Measurements from ENCODE around the gene CLSTN2.

CLSTN2 gene

GRCh38 chr3:140453750-140454149 lies 518.8 kb downstream of the CLSTN2 start (continued):
- TF ChIP-seq, protein P1, sequence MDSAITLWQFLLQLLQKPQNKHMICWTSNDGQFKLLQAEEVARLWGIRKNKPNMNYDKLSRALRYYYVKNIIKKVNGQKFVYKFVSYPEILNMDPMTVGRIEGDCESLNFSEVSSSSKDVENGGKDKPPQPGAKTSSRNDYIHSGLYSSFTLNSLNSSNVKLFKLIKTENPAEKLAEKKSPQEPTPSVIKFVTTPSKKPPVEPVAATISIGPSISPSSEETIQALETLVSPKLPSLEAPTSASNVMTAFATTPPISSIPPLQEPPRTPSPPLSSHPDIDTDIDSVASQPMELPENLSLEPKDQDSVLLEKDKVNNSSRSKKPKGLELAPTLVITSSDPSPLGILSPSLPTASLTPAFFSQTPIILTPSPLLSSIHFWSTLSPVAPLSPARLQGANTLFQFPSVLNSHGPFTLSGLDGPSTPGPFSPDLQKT (IDR thresholded peaks at IDR 0.05; ENCODE audit: borderline replicate concordance, low read depth, low read length), result no peak
- TF ChIP-seq ZNF37A (tag by site-specific recombination; IDR thresholded peaks at IDR 0.05) (no peak), TCF7L2 (IDR thresholded peaks at IDR 0.05; ENCODE audit: borderline replicate concordance, low read depth, low read length) (no peak)

DNA sequence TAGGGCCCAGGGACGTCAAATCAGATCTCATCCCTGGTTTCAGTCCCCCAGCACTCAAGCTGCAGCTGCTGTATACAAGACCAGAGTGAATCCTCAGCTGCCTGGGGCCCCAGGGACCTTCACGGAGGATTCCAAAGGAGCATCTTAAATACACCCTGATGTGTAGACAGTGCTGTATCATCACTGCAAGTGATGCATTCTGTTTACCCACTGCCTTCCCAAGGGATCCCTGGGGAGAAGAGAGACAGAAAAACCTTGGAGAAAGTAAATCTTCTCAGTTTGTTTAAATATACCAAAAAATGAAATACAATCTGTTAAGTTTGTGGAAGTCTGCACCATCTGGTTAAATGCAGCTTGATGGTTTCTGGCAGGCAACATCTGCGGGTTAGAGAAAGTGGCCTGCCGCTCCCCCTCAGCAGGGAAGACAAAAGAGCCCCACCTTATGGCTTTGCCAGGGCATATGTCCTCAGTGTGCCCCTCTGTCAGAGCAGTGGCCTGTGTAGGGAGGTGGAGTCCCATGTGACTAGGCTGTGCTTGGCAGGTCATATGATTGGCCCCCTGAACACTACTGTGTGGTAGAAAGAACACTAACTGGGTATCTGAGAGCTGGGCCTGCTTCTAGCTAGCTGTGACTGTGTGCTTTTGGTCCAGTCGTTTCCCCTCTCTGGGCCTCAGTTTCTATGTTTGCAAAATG lies 520.7 kb downstream of the CLSTN2 start:
- CTCF ChIA-PET, result no interaction called here
- TF ChIP-seq ZNF19 (tag by site-specific recombination; IDR thresholded peaks at IDR 0.05; ENCODE audit: low read depth), result no peak
- TF ChIP-seq ZNF837 (tag by site-specific recombination; IDR thresholded peaks at IDR 0.05), result no peak
- no peaks in the 10 kb centered on the region for H3K9me3 ChIP-seq (ENCODE audit: control insufficient read depth, insufficient read depth, low read depth, low read length)
- H3K27ac ChIP-seq (ENCODE audit: extremely low read depth, low read depth, low read length), result no peak overlapping the region
- no peak overlapping the region for H3K4me3 ChIP-seq (ENCODE audit: low read depth, low read length)
- no peaks in the 10 kb centered on the region for H3K4me1 ChIP-seq (ENCODE audit: control insufficient read depth, insufficient read depth, low read length)
- H3K36me3 ChIP-seq (ENCODE audit: control insufficient read depth in 2 of 2, insufficient read depth in 1 of 2, low read length in 2 of 2), result no peaks in the 10 kb centered on the region
- POLR2A ChIA-PET, result no interaction called here

DNA sequence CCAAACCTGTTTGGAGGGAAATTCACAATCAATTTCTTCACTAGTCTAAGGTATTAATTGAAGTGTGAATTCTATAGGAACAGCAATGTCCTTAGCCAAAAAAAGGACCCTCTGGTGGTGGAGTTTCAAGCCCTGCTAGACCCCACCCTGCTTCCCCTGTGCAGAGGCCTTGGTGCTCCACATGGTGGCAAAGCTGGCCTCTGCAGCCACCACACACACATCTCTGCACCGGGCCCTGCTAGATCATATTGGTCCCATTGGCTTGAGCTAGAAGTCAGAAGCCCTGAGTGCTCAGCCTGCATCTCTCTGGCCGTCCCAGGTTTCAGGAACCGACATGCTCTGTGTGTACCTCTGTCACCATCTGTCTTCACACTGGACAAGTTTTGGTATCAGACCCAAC lies 522.0 kb downstream of the CLSTN2 start:
- POLR2A ChIA-PET, result no interaction called here
- Histone ChIP-seq H3K36me3 (ENCODE audit: control insufficient read depth in 2 of 2, insufficient read depth in 1 of 2, low read length in 2 of 2) (no peaks in the 10 kb centered on the region), H3K9me3 (ENCODE audit: control insufficient read depth, insufficient read depth, low read depth, low read length) (no peaks in the 10 kb centered on the region), H3K4me3 (ENCODE audit: low read depth, low read length) (no peak overlapping the region), H3K27ac (ENCODE audit: extremely low read depth, low read depth, low read length) (no peak overlapping the region), H3K4me1 (ENCODE audit: control insufficient read depth, insufficient read depth, low read length) (no peaks in the 10 kb centered on the region)
- no peak for TF ChIP-seq ZNF184 (tag by site-specific recombination; IDR thresholded peaks at IDR 0.05)
- TF ChIP-seq SCRT2 (tag by site-specific recombination; IDR thresholded peaks at IDR 0.05), result no peak
- no peak for TF ChIP-seq HOXD13 (CRISPR knock-in tag; IDR thresholded peaks at IDR 0.05; ENCODE audit: borderline replicate concordance)
- no peak for TF ChIP-seq ZNF530 (tag by site-specific recombination; IDR thresholded peaks at IDR 0.05; ENCODE audit: low read depth)
- TF ChIP-seq, protein P2, sequence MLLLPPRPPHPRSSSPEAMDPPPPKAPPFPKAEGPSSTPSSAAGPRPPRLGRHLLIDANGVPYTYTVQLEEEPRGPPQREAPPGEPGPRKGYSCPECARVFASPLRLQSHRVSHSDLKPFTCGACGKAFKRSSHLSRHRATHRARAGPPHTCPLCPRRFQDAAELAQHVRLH (tag by site-specific recombination; IDR thresholded peaks at IDR 0.05), result no peak
- CTCF ChIA-PET, result no interaction called here

GRCh38 chr3:140459462-140459861 lies 524.5 kb downstream of the CLSTN2 start:
- Histone ChIP-seq H3K4me3 (ENCODE audit: low read depth, low read length) (no peak overlapping the region), H3K27ac (ENCODE audit: extremely low read depth, low read depth, low read length) (no peak overlapping the region), H3K36me3 (ENCODE audit: control insufficient read depth in 2 of 2, insufficient read depth in 1 of 2, low read length in 2 of 2) (no peaks in the 10 kb centered on the region), H3K9me3 (ENCODE audit: control insufficient read depth, insufficient read depth, low read depth, low read length) (no peaks in the 10 kb centered on the region), H3K4me1 (ENCODE audit: control insufficient read depth, insufficient read depth, low read length) (no peaks in the 10 kb centered on the region)
- ChIA-PET CTCF (interaction anchor here (0.7 kb wide), 1 partner anchor 44 kb away, joined by 3 read pairs; no protein-coding TSS in a partner anchor), POLR2A (no interaction called here)
- no peak for TF ChIP-seq ZNF645 (tag by site-specific recombination; IDR thresholded peaks at IDR 0.05)
- TF ChIP-seq ZNF311 (tag by site-specific recombination; IDR thresholded peaks at IDR 0.05; ENCODE audit: borderline replicate concordance), result no peak
- TF ChIP-seq ZNF266 (tag by site-specific recombination; IDR thresholded peaks at IDR 0.05; ENCODE audit: low read depth), result no peak
- TF ChIP-seq BCL11B (tag by site-specific recombination; IDR thresholded peaks at IDR 0.05; ENCODE audit: low read depth), result no peak
- no peak for TF ChIP-seq BCL11A (tag by site-specific recombination; IDR thresholded peaks at IDR 0.05; ENCODE audit: low read depth)
- no peak for TF ChIP-seq TRIM28 (IDR thresholded peaks at IDR 0.05; ENCODE audit: borderline replicate concordance, low read length)
- no peak for TF ChIP-seq KLF1 (tag by site-specific recombination; IDR thresholded peaks at IDR 0.05)
- TF ChIP-seq KLF7 (tag by site-specific recombination; IDR thresholded peaks at IDR 0.05; ENCODE audit: borderline replicate concordance), result no peak
- TF ChIP-seq ZNF596 (tag by site-specific recombination; IDR thresholded peaks at IDR 0.05), result no peak
- no peak for TF ChIP-seq GLIS1 (tag by site-specific recombination; IDR thresholded peaks at IDR 0.05)
- no peak for TF ChIP-seq ZNF354C (tag by site-specific recombination; IDR thresholded peaks at IDR 0.05; ENCODE audit: borderline replicate concordance, low read depth)
- no peak for TF ChIP-seq SP7 (tag by site-specific recombination; IDR thresholded peaks at IDR 0.05)

All from HEK293 (cell line).